Nephron (organoid): ENCODE data around the gene RPS16.
A peak's percentile ranks its signal among the peaks of the same experiment; 100 is the strongest.
"Not testable (repeated sequence)": the region's sequence is repeated elsewhere in the genome, so short reads cannot be mapped to it uniquely, and the experiment has no call there.

Source experiments
- H3K27ac Mint-ChIP-seq, 3 experiments: 2 replicates each; pipeline ENCODE4 v1.8.0; 2020; ENCODE audit warnings: mixed read lengths in 3 of 3, mild to moderate bottlenecking in 2 of 3, moderate library complexity in 1 of 3
- H3K27me3 Mint-ChIP-seq: 2 replicates; pipeline ENCODE4 v1.8.0; 2021; ENCODE audit warnings: low read depth, mild to moderate bottlenecking, moderate library complexity, mixed read lengths
- H3K36me3 Mint-ChIP-seq: 2 replicates; pipeline ENCODE4 v1.8.0; 2020; ENCODE audit warnings: low read depth, mixed read lengths
- H3K4me1 Mint-ChIP-seq: 2 replicates; pipeline ENCODE4 v1.8.0; 2020; ENCODE audit warnings: mixed read lengths
- H3K4me3 Mint-ChIP-seq, 3 experiments: 2 replicates each; pipeline ENCODE4 v1.8.0; 2020; ENCODE audit warnings: mild to moderate bottlenecking in 3 of 3, mixed read lengths in 3 of 3, moderate library complexity in 2 of 3
- H3K9me3 Mint-ChIP-seq: 2 replicates; pipeline ENCODE4 v1.8.0; 2020; ENCODE audit warnings: mixed read lengths
- TF ChIP-seq, protein P1 (sequence below), 3 experiments: fragments of 200-600 bp; sonication (generic); IDR thresholded peaks; one replicate each; pipeline ENCODE4 v1.5.0; 2021; ENCODE audit warnings: antibody characterized with exemption in 3 of 3; ENCODE audit not compliant: unreplicated experiment in 3 of 3

Gene RPS16

DNA sequence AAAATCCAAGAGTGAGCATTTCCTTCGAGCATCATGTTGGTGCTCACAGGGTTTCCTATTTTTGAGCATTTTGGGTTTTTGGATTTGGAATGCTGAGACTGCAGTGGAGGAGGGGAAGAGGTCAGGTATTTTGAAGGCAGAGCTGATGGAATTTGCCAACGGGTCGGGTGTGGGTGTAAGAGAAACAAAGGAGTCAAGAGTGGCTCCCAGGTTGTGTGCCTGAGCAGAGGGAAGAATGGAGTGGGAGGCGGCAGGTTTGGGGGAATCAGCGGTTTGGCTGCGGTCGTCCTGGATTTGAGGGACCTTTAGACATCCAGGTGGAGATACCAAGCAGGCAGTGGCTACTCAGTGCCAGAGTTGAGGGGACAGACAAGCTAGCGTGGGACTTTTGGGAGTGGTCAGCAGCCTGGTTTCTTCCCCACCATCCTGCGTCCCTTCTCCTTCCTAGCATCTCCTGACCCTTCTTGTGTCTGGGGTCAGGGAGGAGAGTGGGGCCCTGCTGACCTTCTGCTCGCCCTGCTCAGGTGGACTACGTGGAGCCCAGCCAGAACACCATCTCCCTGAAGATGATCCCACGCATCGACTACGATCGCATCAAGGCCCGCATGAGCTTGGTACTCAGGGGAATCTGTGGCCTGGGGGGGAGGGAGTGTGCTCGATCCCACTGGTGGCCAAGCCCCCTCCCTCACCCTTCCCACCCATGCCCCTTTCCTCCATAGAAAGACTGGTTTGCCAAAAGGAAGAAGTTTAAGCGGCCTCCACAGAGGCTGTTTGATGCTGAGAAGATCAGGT is 30.4 kb upstream of the RPS16 start:
- H3K4me3 Mint-ChIP-seq, result no peak overlapping the region
- H3K4me1 Mint-ChIP-seq, result no peaks in the 10 kb centered on the region
- TF ChIP-seq, protein P1, sequence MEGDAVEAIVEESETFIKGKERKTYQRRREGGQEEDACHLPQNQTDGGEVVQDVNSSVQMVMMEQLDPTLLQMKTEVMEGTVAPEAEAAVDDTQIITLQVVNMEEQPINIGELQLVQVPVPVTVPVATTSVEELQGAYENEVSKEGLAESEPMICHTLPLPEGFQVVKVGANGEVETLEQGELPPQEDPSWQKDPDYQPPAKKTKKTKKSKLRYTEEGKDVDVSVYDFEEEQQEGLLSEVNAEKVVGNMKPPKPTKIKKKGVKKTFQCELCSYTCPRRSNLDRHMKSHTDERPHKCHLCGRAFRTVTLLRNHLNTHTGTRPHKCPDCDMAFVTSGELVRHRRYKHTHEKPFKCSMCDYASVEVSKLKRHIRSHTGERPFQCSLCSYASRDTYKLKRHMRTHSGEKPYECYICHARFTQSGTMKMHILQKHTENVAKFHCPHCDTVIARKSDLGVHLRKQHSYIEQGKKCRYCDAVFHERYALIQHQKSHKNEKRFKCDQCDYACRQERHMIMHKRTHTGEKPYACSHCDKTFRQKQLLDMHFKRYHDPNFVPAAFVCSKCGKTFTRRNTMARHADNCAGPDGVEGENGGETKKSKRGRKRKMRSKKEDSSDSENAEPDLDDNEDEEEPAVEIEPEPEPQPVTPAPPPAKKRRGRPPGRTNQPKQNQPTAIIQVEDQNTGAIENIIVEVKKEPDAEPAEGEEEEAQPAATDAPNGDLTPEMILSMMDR (IDR thresholded peaks at IDR 0.05; ENCODE audit: unreplicated experiment in 3 of 3), result no peak
- no peak overlapping the region for H3K27ac Mint-ChIP-seq
- no peaks in the 10 kb centered on the region for H3K9me3 Mint-ChIP-seq
- H3K27me3 Mint-ChIP-seq, result no peaks in the 10 kb centered on the region
- H3K36me3 Mint-ChIP-seq, result peaks cover 70% of the 10 kb centered on the region

- Mint-ChIP-seq H3K27ac (no peak overlapping the region), H3K27me3 (no peaks in the 10 kb centered on the region), H3K36me3 (peaks cover 65% of the 10 kb centered on the region), H3K4me1 (no peaks in the 10 kb centered on the region), H3K4me3 (no peak overlapping the region), H3K9me3 (no peaks in the 10 kb centered on the region)
- TF ChIP-seq, protein P1 (IDR thresholded peaks at IDR 0.05; ENCODE audit: unreplicated experiment in 3 of 3), result no peak
Observed at GRCh38 chr19:39463403-39463802, 27.7 kb upstream of the RPS16 start.

- Mint-ChIP-seq H3K36me3 (peaks cover 49% of the 10 kb centered on the region), H3K4me1 (peaks cover 15% of the 10 kb centered on the region)
- not testable (repeated sequence) for H3K27ac Mint-ChIP-seq, H3K9me3 Mint-ChIP-seq, H3K27me3 Mint-ChIP-seq, H3K4me3 Mint-ChIP-seq
Observed at GRCh38 chr19:39451257-39451656, 15.5 kb upstream of the RPS16 start.

GRCh38 chr19:39449116-39449797 is 13.5 kb upstream of the RPS16 start:
- H3K27me3 Mint-ChIP-seq, result no peaks in the 10 kb centered on the region
- no peaks in the 10 kb centered on the region for H3K9me3 Mint-ChIP-seq
- peak overlapping the region in 2 of 3 experiments; percentile 11 to 70 for H3K4me3 Mint-ChIP-seq
- H3K36me3 Mint-ChIP-seq, result peaks cover 48% of the 10 kb centered on the region
- peak overlapping the region in 1 of 3 experiments; percentile 48 for H3K27ac Mint-ChIP-seq
- peaks cover 26% of the 10 kb centered on the region for H3K4me1 Mint-ChIP-seq
- TF ChIP-seq, protein P1 (IDR thresholded peaks at IDR 0.05; ENCODE audit: unreplicated experiment in 3 of 3), result no peak

DNA sequence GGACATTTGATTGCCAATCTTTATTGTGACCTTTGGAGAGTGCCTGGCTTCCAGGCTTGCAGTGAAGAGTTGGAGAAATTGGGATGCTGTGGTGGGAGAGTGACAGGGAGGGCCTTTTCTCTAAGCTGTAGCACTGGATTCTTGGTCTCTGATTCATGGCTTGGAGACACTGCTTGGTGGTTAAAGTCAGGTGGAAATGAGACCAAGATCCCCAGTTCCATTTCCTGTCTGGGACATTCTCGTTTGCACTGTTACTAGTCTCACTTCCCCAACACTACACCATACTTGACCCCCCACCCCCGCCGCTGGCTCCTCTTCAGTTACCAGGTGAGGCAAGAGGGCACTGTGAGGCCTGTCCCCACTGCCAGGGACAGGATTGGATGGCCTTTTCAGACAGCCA is 12.5 kb upstream of the RPS16 start:
- H3K4me3 Mint-ChIP-seq, result peak overlapping the region in 2 of 3 experiments; percentile 64 to 66
- H3K27ac Mint-ChIP-seq, result no peak overlapping the region
- H3K4me1 Mint-ChIP-seq, result peaks cover 26% of the 10 kb centered on the region
- TF ChIP-seq, protein P1 (IDR thresholded peaks at IDR 0.05; ENCODE audit: unreplicated experiment in 3 of 3), result no peak
- no peaks in the 10 kb centered on the region for H3K9me3 Mint-ChIP-seq
- no peaks in the 10 kb centered on the region for H3K27me3 Mint-ChIP-seq
- peaks cover 40% of the 10 kb centered on the region for H3K36me3 Mint-ChIP-seq

- Mint-ChIP-seq H3K4me3 (peak overlapping the region; percentile 97 to 98 (median 98)), H3K36me3 (peaks cover 24% of the 10 kb centered on the region), H3K27ac (peak overlapping the region; percentile 88 to 98 (median 93)), H3K27me3 (no peaks in the 10 kb centered on the region), H3K9me3 (no peaks in the 10 kb centered on the region), H3K4me1 (peaks cover 26% of the 10 kb centered on the region)
- TF ChIP-seq, protein P1 (IDR thresholded peaks at IDR 0.05; ENCODE audit: unreplicated experiment in 3 of 3), result no peak
Observed at GRCh38 chr19:39446365-39447084, 10.8 kb upstream of the RPS16 start.
